Raji (cell line): ENCODE data around the gene TRPM3.

Experiments
- POLR2A ChIP-seq: IDR thresholded peaks from 2 replicates; pipeline ENCODE4 v1.6.1; 2011; ENCODE audit warnings: low read depth, low read length, control low read depth; ENCODE audit not compliant: insufficient read depth

TRPM3 gene

DNA sequence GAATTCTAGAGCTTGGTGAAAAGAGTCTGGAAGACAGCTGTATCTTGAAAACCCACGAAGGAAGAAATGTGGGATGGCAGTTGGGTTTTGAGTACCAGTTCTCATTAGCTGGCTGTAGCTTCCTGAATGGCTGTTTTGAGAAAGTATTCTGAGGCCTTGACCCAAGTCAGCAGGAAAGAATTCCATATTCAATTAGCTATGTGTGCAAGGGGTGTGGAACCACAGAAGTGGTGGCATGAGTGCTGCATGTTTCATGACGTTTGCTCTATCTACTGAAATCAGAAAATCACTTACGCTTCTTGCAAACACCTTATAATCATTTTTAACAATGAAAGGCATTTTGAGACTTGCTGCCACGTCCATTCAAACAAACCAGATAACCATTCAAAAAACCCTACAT lies 69.1 kb downstream of the TRPM3 start:
- TF ChIP-seq POLR2A: no peak

DNA sequence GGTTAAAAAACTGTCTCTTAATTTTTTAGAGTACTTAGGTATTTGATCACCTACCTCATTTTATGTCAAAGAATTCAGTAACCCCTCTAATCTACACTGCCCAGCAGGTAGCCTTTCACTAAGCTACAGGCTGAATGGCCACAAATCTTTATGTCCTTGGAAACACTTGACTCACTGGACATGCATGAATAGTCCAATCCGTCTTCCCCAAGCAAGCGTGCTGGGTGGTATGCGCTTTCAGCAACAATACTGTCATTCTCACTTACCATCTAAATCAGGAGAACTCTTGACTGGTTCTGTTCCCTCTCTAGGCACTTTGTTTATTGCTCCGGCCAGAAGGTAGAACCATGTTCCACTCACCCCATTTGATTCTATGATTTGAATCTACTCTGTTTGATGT lies 73.1 kb downstream of the TRPM3 start:
- TF ChIP-seq POLR2A: no peak

DNA sequence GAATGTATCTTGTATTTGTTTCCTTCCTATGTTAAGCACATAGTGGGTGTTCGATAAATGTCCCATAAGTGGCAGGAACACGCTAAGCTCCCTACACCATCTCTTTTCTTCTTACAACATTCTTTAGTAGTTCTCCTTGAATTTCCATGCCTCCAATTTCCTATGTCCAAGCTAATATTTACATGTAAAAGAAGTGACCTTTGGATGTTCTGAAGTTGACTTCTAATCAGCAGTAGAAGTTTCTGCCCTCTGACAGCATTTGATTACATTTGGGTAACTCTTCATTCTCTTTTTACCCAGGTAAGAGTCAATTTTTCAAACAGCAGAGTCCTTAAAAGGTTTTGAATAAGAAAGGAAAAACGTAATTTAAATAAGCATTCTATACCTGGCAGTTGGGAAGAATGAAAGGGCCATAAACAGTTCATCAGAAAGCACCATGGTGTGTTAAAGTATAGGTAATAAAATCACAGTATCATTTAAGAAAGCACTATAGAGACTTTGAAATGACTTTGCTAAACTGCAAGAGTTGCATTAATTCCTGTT lies 78.9 kb downstream of the TRPM3 start:
- no peak for TF ChIP-seq POLR2A

DNA sequence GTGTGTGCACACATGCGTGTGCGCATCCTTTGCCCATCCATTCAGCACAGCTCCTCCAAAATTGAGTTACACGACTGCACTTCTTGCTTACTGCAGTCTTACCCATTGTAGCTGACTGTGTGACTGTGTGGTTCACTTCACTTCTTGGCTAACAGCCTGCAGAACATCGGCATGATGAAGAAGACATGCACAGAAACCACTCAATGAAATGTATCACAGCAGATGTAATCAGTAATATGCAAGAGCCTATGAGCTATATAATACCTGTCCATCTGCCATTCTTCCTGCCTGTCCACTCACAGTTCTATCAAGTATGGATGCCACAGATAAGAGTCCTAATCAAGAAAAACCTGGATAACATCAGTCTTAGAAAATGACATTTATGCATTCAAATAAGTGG lies 83.9 kb downstream of the TRPM3 start:
- TF ChIP-seq POLR2A: no peak

DNA sequence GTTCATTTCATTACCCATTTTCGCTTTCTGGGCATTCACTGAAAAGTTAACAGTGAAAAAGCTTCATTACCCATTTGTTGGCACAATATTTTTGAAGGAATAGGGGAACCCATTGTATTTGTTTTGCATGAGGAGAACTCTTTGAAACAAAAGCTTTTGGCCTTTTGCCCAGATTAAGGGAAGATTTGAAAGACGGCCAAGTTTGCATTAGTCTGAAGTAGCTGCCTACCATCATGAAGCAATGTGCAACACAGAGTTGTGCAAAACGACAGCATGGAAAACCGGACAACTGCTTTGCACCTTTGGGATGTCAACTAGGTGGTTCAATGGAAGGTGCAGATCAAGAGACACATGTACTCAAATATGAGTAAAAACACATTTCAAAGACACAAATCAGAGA lies 84.9 kb downstream of the TRPM3 start:
- TF ChIP-seq POLR2A: no peak

DNA sequence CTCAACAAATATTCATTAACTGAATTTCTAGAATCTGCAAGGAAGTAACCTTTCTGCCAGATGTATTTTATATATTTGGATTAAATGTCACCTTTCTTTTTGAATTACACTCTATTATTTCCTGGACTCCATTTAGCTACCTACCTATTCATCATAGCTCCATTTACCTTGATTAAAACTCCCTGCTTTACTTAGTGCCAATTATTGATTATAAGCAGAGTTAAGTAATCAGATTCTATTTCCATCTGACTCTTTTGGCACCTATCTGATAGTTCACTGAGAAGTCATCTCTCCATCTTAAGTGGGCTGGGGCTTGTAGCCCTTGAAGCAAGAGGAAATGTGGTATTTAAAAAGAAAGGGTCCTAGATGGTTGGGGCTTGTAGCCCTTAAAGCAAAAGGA lies 88.6 kb downstream of the TRPM3 start:
- no peak for TF ChIP-seq POLR2A

DNA sequence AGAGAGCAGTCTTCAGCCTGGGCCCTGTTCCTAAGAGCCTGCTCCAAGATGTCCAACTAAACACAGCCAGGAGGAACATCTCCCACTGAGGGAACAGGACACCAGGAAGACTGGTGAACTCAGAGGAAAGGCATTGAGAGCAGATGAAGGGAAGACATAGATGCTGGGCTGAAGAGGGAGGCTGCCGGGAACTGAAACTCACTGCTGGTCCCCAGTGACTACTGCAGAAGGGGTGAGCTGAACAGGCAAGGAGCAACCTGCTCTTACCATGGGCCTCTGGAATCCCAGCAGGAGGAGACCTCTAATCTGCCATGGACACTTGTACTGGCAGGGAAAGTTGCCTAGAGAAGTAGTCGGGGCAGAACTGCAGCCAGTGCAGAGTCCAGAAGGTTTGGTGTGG lies 95.7 kb downstream of the TRPM3 start:
- TF ChIP-seq POLR2A: no peak

DNA sequence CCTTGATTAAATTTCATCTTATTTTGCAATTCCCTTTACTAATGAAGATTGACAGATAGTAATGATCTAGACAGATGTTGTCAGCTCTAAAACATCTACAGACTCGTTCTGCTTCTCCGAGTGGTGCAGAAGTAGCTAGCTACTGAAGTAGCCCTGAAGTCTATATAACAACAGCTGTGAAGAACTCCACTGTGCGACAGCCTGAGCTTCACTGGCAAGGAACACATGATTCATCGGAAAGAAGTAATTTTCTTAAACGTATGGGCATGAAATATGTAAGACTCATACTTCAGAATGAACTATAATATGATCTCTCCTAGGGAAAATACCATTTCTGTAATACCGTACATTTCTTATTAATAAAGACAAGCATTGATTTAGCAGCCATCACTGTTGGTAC lies 96.2 kb downstream of the TRPM3 start:
- TF ChIP-seq POLR2A: no peak

DNA sequence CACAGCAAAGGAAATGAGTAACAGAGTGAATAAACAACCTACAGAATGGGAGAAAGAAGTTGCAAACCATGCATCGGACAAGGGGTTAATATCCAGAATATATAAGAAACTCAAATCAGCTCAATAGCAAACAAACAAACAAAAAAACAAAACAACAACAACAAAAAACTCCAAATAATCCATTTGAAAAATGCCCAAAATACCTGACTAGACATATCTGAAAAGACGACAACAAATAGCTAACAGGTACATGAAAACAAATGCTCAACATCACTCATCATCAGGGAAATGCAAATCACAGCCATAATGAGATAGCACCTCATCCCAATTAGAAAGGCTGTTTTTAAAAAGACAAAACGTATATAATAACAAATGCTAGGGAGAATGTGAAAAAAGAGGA lies 111.2 kb downstream of the TRPM3 start:
- no peak for TF ChIP-seq POLR2A

DNA sequence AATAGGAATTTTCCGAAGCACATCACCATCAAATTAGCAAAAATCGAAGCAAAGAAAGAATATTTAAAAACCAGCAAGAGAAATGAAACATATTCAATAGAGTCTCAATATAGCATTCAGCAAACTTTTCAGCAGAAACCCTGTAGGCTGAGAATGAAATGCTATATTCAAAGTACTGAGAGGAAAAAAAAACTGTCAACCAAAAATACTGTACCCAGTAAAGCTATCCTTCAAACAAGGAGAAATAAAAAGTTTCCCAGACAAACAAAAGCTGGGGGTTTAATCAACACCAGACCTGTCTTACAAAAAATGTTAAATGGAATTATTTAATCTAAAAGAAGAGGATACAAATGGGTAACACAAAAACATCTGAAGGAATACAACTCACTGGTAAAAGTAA lies 116.0 kb downstream of the TRPM3 start:
- no peak for TF ChIP-seq POLR2A

DNA sequence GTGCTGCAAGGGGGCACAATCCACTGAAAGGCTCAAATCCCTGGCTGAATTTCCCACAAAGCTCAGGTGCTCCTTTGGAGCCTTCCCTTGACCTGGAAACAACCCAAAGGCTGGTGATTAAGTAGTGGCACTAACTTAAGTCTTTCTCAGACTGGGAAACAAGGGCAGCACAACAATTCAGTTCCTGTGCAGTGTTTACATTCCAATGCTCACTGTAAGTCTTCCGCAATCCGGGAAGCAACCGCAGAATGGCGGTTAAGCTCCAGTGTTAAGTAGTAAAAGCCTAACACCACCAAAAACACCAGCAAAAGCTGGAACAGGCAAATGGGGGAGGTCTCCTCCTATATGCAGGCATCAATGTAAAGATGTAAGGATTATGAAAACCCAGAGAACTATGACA lies 117.2 kb downstream of the TRPM3 start:
- TF ChIP-seq POLR2A: no peak

DNA sequence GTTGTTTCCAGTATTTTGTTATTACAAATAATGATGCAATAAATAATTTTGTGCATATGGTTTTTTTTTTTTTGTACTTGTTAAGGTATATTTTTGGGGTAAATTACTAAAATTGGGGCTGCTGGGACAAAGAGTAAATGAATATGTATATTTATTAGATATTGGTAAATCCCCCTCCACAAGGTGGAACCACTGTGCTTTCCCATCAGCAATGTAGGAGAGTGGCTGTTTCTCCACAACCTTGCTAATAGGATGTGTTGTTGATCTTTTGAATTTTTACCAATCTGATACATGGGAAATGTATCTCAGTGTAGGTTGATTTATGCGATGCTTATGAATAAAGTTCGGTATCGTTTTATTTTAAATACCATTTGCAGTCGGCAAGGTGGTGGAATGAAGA lies 118.1 kb downstream of the TRPM3 start:
- TF ChIP-seq POLR2A: no peak

DNA sequence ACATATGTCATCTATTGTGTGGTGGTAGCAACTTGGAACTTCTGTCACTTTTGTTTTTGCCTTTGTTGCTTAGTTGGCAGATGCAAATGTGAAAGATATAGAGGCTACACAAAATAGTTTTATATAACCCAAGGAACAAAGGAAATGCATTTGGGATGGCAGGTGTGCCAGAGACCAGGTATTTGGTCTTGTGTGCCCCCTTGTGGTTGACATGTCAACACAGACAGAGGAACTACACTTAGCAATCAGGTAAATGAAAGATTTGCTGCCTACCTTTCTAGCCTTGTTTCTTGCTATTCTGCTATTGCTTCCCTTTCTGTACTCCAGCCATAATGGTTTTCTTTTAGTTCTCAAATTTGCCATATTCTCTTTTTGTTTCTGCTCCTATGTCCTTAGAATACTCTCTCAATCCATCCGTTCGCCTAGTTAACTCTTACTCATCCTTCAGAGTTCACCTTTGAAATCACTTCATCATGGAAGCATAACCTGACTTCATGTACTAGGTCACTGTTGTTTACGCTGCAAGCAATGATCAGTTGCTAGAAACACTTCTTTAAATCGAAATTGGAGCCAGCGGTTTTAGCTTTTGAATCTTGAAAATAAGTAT lies 119.5 kb downstream of the TRPM3 start:
- TF ChIP-seq POLR2A: no peak

DNA sequence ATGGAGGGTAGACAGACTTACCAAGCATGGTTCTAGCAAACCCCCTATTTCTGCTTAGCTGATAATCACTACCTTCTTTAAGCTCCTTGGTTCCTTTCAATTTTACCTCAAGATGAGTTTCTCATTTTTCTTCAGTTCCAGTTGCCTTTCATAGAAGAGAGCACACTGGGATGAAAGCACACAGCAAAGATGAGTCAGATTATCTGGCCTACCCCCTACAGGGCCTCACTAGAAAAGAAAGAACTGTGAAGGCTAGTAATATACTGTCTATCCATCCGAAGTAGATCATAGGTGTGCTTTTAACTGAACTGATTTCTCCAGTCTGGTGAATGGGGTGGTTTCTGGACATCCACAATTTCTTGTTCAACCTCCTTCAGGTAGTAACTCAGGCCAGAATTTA lies 122.5 kb downstream of the TRPM3 start:
- no peak for TF ChIP-seq POLR2A

DNA sequence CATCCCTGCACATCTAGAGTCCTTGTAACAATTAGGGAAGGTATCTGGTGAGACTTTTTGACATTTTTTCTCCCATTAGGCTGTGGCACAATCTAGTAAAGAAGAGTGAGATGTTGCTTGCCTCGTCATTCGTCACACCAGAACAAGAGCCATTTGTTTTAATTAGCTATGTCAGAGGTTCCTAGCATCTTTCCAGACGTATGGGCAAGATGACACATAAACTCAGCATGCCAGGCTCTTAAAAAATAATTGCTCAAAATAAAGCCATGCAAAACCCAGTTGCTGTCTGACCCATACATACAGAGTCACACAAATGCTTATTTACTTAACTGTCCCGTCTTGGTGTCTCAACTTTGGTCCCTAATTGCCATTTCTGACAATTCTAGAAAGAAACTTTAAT lies 125.9 kb downstream of the TRPM3 start:
- no peak for TF ChIP-seq POLR2A

DNA sequence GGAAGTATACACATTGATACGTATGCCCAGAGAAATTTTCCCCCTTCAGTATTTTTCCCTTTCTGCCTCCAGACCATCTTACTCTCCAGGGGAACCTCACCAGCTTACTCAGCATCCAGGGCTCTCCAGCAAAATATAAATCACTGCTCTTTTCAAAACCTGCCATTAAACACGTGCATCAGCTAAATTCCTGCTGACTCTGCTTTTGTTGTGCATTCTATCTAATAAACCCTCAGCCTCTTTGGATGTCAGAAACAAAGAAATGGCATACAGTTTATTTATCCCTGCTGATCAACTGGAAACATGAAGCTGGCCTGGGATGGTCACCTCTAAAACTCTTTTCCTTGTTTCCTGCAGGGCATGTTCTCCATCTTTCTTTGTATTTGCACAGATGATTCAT lies 126.8 kb downstream of the TRPM3 start:
- TF ChIP-seq POLR2A: no peak

DNA sequence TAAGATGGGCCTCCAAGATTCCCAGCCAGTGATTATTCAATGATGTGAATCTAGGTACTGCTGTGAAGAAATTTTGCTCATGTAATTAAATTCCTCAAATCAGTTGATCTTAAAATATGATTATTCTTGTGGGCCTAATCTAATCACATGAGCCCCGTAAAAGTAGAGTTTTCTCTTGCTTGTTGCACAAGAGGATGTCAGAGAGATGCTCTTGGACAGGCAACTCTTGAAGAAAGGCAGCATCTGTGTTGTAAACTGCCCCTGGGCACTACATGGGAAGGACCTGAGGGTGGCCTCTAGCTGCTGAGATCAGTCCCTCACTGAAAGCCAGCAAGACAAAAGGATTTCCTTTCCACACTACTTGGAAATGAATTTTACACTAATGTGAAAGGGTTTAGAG lies 132.9 kb downstream of the TRPM3 start:
- no peak for TF ChIP-seq POLR2A
